ENCODE measurements around the gene SDK1.

SDK1 gene

GRCh38 chr7:4144811-4145510 is 843.9 kb downstream of the SDK1 start:
- no peak for TF ChIP-seq CTCF (IDR thresholded peaks at IDR 0.05; ENCODE audit: extremely low read depth, missing control alignments)
- DNase-seq (ENCODE audit: low spot score), result no peak

GRCh38 chr7:4145576-4145975 is 844.5 kb downstream of the SDK1 start:
- no peak for DNase-seq (ENCODE audit: low spot score)

GRCh38 chr7:4147926-4148620 is 847.0 kb downstream of the SDK1 start:
- TF ChIP-seq CTCF (IDR thresholded peaks at IDR 0.05; ENCODE audit: extremely low read depth, missing control alignments), result no peak
- DNase-seq (ENCODE audit: low spot score), result no peak

More at GRCh38 chr7:4145576-4145975, 844.5 kb downstream of the SDK1 start:
- TF ChIP-seq CTCF (IDR thresholded peaks at IDR 0.05; ENCODE audit: extremely low read depth, missing control alignments), result no peak

- no peak for DNase-seq (ENCODE audit: low spot score)
- no peak for TF ChIP-seq CTCF (IDR thresholded peaks at IDR 0.05; ENCODE audit: extremely low read depth, missing control alignments)
Observed at GRCh38 chr7:4149236-4149635, 848.2 kb downstream of the SDK1 start.

GRCh38 chr7:4149645-4150044 is 848.6 kb downstream of the SDK1 start:
- DNase-seq (ENCODE audit: low spot score), result no peak
- no peak for TF ChIP-seq CTCF (IDR thresholded peaks at IDR 0.05; ENCODE audit: extremely low read depth, missing control alignments)

GRCh38 chr7:4150731-4151130 is 849.7 kb downstream of the SDK1 start:
- DNase-seq (ENCODE audit: low spot score), result no peak
- no peak for TF ChIP-seq CTCF (IDR thresholded peaks at IDR 0.05; ENCODE audit: extremely low read depth, missing control alignments)

GRCh38 chr7:4151524-4151923 is 850.5 kb downstream of the SDK1 start:
- DNase-seq (ENCODE audit: low spot score), result no peak
- no peak for TF ChIP-seq CTCF (IDR thresholded peaks at IDR 0.05; ENCODE audit: extremely low read depth, missing control alignments)

All from GM20000 (cell line).